ENCODE measurements around the gene CARMIL1.

CARMIL1 gene

GRCh38 chr6:25336996-25337395, 57.8 kb downstream of the CARMIL1 start:
- DNase-seq (ENCODE audit: low read depth in 2 of 2): no peak

GRCh38 chr6:25337431-25337830, 58.3 kb downstream of the CARMIL1 start:
- no peak for DNase-seq (ENCODE audit: low read depth in 2 of 2)

GRCh38 chr6:25340431-25341202, 61.4 kb downstream of the CARMIL1 start:
- DNase-seq (ENCODE audit: low read depth in 2 of 2): no peak

- no peak for DNase-seq (ENCODE audit: low read depth in 2 of 2)
Measured at GRCh38 chr6:25341203-25341552, 62.0 kb downstream of the CARMIL1 start.

DNA sequence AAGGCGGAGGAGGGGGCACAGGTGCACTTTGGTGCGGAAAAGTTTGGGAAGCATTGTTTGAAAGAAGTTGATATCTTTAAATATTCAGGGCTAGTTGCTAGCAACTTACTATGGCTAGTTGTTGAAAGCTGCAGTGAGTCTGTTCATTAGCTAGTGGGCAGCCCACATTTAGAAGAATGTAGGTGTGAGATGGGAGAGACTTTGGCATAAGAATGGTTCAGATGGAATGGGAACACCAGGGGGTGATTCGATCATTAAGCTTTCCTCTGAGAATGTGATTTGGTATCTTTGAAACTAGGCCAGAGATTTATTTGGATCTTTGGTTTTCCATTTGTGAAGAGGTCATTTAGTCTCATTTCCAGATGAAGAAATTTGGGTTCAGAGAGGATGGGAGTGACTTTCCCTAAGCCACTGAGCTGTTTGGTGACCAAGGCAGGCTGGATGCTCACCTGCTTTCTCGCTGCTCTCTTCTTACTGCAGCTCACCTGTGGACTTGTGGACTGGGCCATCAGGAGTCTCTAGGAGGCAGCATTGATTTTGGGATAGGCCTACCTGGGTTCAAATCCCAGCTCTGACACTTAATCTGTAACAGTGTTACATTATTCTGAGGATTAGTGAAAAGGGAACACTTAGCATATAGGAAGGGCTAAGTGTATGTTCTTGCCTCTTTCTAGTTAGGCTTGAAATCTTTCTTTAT, 62.9 kb downstream of the CARMIL1 start:
- no peak for DNase-seq (ENCODE audit: low read depth in 2 of 2)

DNA sequence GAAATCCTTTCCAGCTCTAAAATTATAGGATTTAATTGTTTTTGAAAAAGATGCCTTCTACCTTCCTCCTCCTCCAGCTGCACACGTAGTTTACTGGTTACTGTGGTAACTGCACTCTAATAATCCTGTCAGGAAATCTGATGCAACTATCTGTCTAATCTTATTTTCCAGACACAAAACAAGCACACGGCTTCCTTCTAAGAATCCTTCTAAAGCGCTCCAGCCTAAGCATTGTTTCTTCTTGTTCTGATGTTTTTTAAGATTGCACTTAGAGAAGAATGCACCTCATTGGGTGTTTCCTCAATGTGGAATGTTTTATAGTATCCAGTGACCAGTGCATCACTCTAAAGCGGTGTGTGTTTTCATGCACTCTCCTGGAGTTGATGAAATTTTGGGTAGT, 63.6 kb downstream of the CARMIL1 start:
- no peak for DNase-seq (ENCODE audit: low read depth in 2 of 2)

- no peak for DNase-seq (ENCODE audit: low read depth in 2 of 2)
Measured at GRCh38 chr6:25343984-25344383, 64.8 kb downstream of the CARMIL1 start.

GRCh38 chr6:25344827-25345226, 65.7 kb downstream of the CARMIL1 start:
- DNase-seq (ENCODE audit: low read depth in 2 of 2): no peak

- no peak for DNase-seq (ENCODE audit: low read depth in 2 of 2)
Measured at GRCh38 chr6:25346064-25346463, 66.9 kb downstream of the CARMIL1 start.

DNA sequence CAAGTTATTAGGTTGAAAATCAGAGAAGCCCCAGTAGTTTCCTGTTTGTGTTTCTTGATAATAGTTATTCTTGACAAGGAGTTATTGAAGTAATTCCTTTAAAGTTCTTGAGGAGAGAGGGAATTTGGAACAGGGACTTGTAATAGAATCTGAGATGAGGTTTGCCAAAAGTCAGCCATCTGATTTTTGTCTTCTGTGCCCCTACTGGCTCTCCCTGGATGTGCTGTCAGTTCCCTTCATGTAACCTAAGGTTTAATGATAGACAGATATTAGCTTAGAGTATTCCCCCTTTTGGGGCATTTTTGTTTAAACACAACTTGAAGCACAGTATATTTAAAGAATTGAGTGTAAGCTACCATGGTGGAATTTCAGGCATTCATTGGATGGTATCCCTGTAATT, 71.4 kb downstream of the CARMIL1 start:
- DNase-seq (ENCODE audit: low read depth in 2 of 2): no peak

- DNase-seq (ENCODE audit: low read depth in 2 of 2): no peak
Measured at GRCh38 chr6:25351485-25351884, 72.3 kb downstream of the CARMIL1 start.

DNA sequence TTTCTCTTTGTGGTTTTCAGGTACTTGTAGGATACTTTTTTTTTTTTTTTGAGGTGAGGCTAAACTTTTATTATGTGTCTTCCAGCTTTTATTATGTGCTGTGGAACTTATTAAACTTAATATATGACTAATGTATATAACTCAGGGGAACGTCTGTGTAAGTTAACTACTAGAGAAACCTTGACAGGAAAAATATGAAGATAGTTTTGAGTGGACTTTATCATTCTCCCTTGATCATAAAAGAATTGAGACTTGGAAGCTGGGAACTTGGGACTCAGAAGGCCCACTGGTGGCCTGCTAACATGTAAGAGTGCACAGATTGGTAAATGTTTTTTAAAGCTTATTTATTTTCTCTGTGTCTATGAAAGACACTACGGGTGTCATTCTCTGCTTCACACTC, 73.1 kb downstream of the CARMIL1 start:
- no peak for DNase-seq (ENCODE audit: low read depth in 2 of 2)

GRCh38 chr6:25354078-25354932, 75.1 kb downstream of the CARMIL1 start:
- DNase-seq (ENCODE audit: low read depth in 2 of 2): no peak

DNA sequence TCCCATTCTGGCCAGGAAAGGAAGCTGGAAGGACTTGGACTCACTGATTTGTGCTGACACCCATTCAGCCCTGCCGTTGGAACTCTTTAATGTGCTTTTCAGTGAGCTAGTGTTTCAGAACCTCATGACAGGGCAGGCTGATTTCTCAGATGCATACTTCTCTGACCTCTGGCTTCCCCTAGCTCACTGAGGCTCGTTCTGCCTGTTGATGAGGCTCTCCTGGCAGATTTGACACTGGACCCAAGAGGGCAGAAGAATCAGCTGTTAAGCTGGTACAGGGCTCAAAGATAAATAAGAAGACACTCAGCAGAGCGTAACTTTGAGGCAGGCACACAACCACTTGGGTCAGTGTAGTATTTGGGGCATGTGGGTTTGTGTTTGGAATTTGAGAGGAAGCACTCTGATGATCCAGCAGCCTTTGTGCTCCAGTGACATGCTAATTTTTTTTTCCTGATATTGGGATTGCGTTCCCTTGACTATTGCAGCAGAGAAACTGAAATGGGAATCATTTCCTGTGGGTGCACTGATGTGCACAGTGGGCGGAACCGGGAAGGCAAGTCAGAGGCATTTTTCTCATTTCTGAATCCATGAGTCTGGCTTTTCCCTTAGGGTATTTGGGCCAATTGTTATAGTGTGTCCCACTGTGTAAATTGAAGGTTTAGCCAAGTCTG, 80.2 kb downstream of the CARMIL1 start:
- DNase-seq (ENCODE audit: low read depth in 2 of 2): no peak

- DNase-seq (ENCODE audit: low read depth in 2 of 2): no peak
Measured at GRCh38 chr6:25359891-25360290, 80.7 kb downstream of the CARMIL1 start.

- no peak for DNase-seq (ENCODE audit: low read depth in 2 of 2)
Measured at GRCh38 chr6:25360621-25361020, 81.4 kb downstream of the CARMIL1 start.

DNA sequence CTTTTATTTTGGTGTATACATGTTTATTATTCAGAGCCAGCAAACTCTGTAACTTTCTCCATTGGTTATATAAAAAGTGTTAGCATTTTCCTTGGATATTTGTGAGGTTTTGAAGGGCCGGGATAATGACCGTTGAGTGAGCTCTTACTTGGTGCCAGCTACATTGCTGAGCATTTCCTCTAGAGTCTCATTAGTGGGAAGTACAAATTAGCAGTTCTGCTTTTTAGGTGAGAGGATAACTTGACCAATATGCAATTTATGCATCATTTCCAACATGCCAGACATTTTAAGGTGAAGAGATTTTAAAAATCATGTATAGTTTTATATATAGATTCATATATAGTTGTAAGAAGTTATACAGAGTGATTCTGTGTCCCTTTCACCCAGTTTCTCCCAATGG, 84.3 kb downstream of the CARMIL1 start:
- no peak for DNase-seq (ENCODE audit: low read depth in 2 of 2)

- no peak for DNase-seq (ENCODE audit: low read depth in 2 of 2)
Measured at GRCh38 chr6:25365154-25365553, 86.0 kb downstream of the CARMIL1 start.

DNA sequence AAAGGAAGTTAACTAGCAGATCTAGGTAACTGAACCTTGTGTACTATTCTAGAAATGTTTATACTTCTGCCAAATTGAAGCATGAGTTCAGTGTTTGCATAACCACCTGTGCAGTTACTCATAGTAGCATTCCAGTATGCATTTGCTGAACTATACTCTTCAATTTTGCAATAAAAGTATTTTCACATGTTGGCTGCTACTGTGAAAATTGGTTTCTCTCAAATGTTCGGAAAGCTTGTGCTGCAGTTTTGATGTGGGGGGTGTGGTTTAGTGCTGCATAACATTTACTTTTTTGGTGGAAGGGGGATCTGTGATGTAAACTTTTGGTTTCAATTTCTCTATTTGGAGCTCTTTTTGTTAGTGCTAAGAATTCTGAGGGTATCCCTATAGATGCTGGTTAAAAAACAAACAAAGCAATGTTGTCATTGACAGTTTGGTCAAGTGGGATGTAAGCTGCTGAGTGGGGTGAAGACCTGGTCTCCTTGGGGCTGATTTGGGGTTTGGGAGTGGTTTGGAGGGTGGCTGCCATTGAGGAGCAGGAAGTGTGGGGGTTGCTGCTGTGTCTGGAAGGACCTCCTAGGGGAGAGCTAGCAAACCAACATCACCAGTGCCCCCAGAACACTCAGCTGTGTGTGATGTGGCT, 87.8 kb downstream of the CARMIL1 start:
- DNase-seq (ENCODE audit: low read depth in 2 of 2): no peak

DNA sequence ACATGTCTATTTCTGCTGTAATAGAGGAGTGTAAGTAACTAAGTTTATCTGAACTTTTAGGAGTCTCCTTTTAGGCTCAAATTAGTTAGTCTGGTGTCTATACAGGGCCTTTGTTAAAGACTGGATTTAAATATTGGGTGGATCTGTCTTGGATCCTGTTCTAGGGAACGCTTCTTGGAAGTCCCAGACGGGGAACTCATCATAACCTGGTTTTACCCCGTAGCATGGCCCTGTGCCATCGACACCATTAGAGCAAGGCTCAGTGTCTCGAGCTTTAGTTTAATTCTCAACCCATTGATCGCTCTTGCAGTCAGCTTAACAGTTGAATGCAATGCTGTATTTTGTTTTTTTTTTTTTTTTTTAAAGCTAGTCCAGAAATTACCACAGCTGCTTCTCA, 89.9 kb downstream of the CARMIL1 start:
- DNase-seq (ENCODE audit: low read depth in 2 of 2): no peak

DNA sequence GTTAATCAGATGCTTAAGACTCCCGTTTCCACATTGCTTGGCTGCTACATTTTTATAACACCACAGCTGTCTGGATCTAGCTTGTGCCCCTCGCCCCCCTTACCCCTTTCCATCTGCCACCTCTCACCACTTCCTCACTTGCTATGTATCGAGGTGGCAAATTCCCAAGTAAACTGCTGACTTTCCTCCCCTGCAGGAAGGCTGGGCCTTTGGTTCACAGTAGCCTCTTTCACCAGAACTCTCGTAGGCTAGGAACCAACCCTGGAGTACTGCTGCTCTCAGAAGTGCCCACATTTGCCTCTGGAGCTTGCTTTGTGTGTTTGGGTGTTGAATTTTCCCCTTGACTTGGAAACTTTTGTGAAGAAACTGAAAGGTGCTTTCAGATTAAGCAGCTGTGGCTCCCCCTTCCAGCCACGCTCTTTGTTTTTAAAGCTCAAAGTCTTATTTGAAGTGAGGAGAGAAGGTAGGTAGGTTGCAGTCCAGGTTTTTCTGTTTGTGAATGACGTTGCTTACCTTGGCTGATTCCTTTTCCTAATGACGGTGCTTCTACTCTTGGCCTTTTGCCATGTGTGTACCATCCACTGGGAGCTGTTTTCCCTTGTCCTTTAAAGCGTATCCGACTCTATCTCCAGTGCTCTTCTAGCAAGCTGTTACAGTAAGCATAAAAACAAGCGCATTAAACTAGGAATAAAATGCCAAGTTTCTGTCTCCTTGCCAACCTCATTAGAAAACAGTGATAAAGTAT, 90.4 kb downstream of the CARMIL1 start:
- DNase-seq (ENCODE audit: low read depth in 2 of 2): no peak
